Upper lobe of left lung (tissue), 6 donors: ENCODE results near the gene FGF1. TPM values are rescaled to one million over a fixed set of nuclear protein-coding genes. Genes with fewer than 3 reads are reported as not detected.

ENCODE experiments used
- ATAC-seq, 2 donors: fragments of 200-7000 bp; cut with Tn5 transposase; one replicate each; pipeline ENCODE4 v1.9.1; 2022; ENCODE audit warnings: mild to moderate bottlenecking in 2 of 2, moderate library complexity in 2 of 2; ENCODE audit not compliant: low FRiP score in 2 of 2
- DNase-seq, 2 donors: peaks; one replicate each; pipeline ENCODE4 v3.0.0-alpha.2; 2019 to 2020
- H3K27ac ChIP-seq, 4 donors: fragments of 200-600 bp; sonication (generic); one replicate each; pipeline ENCODE4 v1.5.1; 2016 to 2019
- H3K27me3 ChIP-seq, 4 donors: fragments of 200-600 bp; sonication (generic); one replicate each; pipeline ENCODE4 v1.5.1; 2017 to 2019
- H3K36me3 ChIP-seq, 4 donors: fragments of 200-600 bp; sonication (generic); one replicate each; pipeline ENCODE4 v1.5.1; 2016 to 2019
- H3K4me1 ChIP-seq, 4 donors: fragments of 200-600 bp; sonication (generic); one replicate each; pipeline ENCODE4 v1.5.1; 2018 to 2019
- H3K4me3 ChIP-seq, 4 donors: fragments of 200-600 bp; sonication (generic); one replicate each; pipeline ENCODE4 v1.5.1; 2017 to 2019; ENCODE audit warnings: mild to moderate bottlenecking in 2 of 4, moderate library complexity in 1 of 4
- H3K9me3 ChIP-seq, 4 donors: fragments of 200-600 bp; sonication (generic); one replicate each; pipeline ENCODE4 v1.5.1; 2018 to 2019
- CTCF ChIP-seq, 6 experiments: fragments of 450-650 bp in 4 of 6; fragments of 200-600 bp in 2 of 6; sonication (generic) in 2 of 6; IDR thresholded peaks; one replicate each; pipeline ENCODE4 v1.5.1; 2016 to 2019; ENCODE audit warnings: antibody characterized with exemption in 6 of 6
- EP300 ChIP-seq, 4 donors: sonication (generic); formaldehyde crosslinking; IDR thresholded peaks; one replicate each; pipeline ENCODE4 v1.5.1; 2017; ENCODE audit warnings: antibody characterized with exemption in 4 of 4, control low read depth in 2 of 4
- POLR2A ChIP-seq, 4 donors: fragments of 450-650 bp; IDR thresholded peaks; one replicate each; pipeline ENCODE4 v1.5.1; 2016 to 2017; ENCODE audit warnings: antibody characterized with exemption in 4 of 4, mild to moderate bottlenecking in 2 of 4
- POLR2AphosphoS5 ChIP-seq, 2 donors: sonication (generic); formaldehyde crosslinking; IDR thresholded peaks; one replicate each; pipeline ENCODE4 v1.5.1; 2017; ENCODE audit warnings: antibody characterized with exemption in 2 of 2
- WGBS, 2 donors: methylation state at CpG; one replicate each; pipeline ENCODE4 v1.1.5; 2017 to 2018; 5-methylcytosine and 5-hydroxymethylcytosine counted together
- total RNA-seq, 6 donors: library from RNA; depleted of rRNA in 4 of 6; stranded (reverse); fragments of >200 nt in 4 of 6; gene quantifications; one replicate each; pipeline versions ENCODE4 v1.1.0 to v1.2.1, GENCODE V29; 2016 to 2021
- donor health status: DM: no; HTN: no; CAD: no; lungs with moderate emphysema.
- donor health status: DM: no; HTN: yes; CAD: no; lungs with severe emphysema.

Gene FGF1
- total RNA-seq, 6 donors from 2014 or later, result 0.63 to 1.3 (median 0.77) TPM; not detected in 2

- Histone ChIP-seq H3K4me1 (peaks cover 7 to 11% (median 9%) of the 10 kb centered on the region in 4 donors), H3K27ac (no peak overlapping the region), H3K27me3 (no peaks in the 10 kb centered on the region), H3K36me3 (no peaks in the 10 kb centered on the region), H3K4me3 (no peak overlapping the region), H3K9me3 (no peaks in the 10 kb centered on the region)
- no peak for DNase-seq
- TF ChIP-seq POLR2A (IDR thresholded peaks at IDR 0.05), result no peak
- no peak for TF ChIP-seq POLR2AphosphoS5 (IDR thresholded peaks at IDR 0.05)
- TF ChIP-seq EP300 (IDR thresholded peaks at IDR 0.05), result no peak
- no peak for TF ChIP-seq CTCF (IDR thresholded peaks at IDR 0.05)
- WGBS, 2 donors, result 69 to 97% methylated on average over 3 of the region's 3 CpGs
- ATAC-seq, result no peak
Observed at GRCh38 chr5:142703153-142703552, 17.3 kb upstream of the FGF1 start.

GRCh38 chr5:142701673-142702311 lies 15.9 kb upstream of the FGF1 start:
- WGBS, 2 donors, result 77 to 86% methylated on average over 3 of the region's 3 CpGs
- Histone ChIP-seq H3K36me3 (no peaks in the 10 kb centered on the region), H3K4me3 (no peak overlapping the region), H3K9me3 (no peaks in the 10 kb centered on the region), H3K27ac (no peak overlapping the region), H3K27me3 (no peaks in the 10 kb centered on the region), H3K4me1 (peaks cover 18 to 24% (median 20%) of the 10 kb centered on the region in 4 donors)
- ATAC-seq (no peak), DNase-seq (no peak)
- TF ChIP-seq CTCF (IDR thresholded peaks at IDR 0.05), result no peak
- no peak for TF ChIP-seq POLR2A (IDR thresholded peaks at IDR 0.05)
- no peak for TF ChIP-seq EP300 (IDR thresholded peaks at IDR 0.05)
- no peak for TF ChIP-seq POLR2AphosphoS5 (IDR thresholded peaks at IDR 0.05)

- Histone ChIP-seq H3K27ac (no peak overlapping the region), H3K27me3 (no peaks in the 10 kb centered on the region), H3K9me3 (no peaks in the 10 kb centered on the region), H3K4me1 (peaks cover 18 to 26% (median 22%) of the 10 kb centered on the region in 4 donors), H3K36me3 (no peaks in the 10 kb centered on the region), H3K4me3 (no peak overlapping the region)
- DNase-seq (no peak), ATAC-seq (no peak)
- TF ChIP-seq POLR2AphosphoS5 (IDR thresholded peaks at IDR 0.05) (no peak), EP300 (IDR thresholded peaks at IDR 0.05) (no peak), CTCF (IDR thresholded peaks at IDR 0.05) (no peak), POLR2A (IDR thresholded peaks at IDR 0.05) (no peak)
- 82 to 87% methylated on average over 7 of the region's 7 CpGs for WGBS, 2 donors
Observed at GRCh38 chr5:142700566-142700965, 14.7 kb upstream of the FGF1 start.

- TF ChIP-seq POLR2AphosphoS5 (IDR thresholded peaks at IDR 0.05) (no peak), CTCF (IDR thresholded peaks at IDR 0.05) (peak; percentile 86 to 97 (median 92))
- Histone ChIP-seq H3K9me3 (no peaks in the 10 kb centered on the region), H3K4me1 (peaks cover 18 to 26% (median 22%) of the 10 kb centered on the region in 4 donors), H3K36me3 (no peaks in the 10 kb centered on the region), H3K27me3 (no peaks in the 10 kb centered on the region), H3K27ac (peak overlapping the region in 3 of 4 donors; percentile 10 to 63 (median 60)), H3K4me3 (no peak overlapping the region)
- ATAC-seq (peak; percentile 94 to 96), DNase-seq (peak; percentile 85)
- WGBS, 2 donors, result 1 to 2% methylated on average over 3 of the region's 3 CpGs
Observed at GRCh38 chr5:142699184-142699720, 13.4 kb upstream of the FGF1 start.
